Right renal pelvis (tissue), 4 donors: Measurements from ENCODE around the gene MTMR3. TPM values are rescaled to one million over a fixed set of nuclear protein-coding genes. Genes with fewer than 3 reads are reported as not detected.
"Not testable (repeated sequence)": the region's sequence is repeated elsewhere in the genome, so short reads cannot be mapped to it uniquely, and the experiment has no call there.

Source experiments
- DNase-seq, 4 donors: peaks; one replicate each; pipeline ENCODE4 v3.0.0-alpha.2; 2013; ENCODE audit warnings: low read depth in 4 of 4, low spot score in 3 of 4, missing footprints in 1 of 4
- polyA plus RNA-seq, 4 donors: library from polyadenylated mRNA; unstranded; fragments of 120-200 nt; gene quantifications; one replicate each; pipeline ENCODE4 v1.2.1, GENCODE V29; 2013; ENCODE audit not compliant: insufficient read length in 4 of 4

The MTMR3 gene
- 10 to 100 TPM; 30.9 to 41.6 (median 36.2) TPM for polyA plus RNA-seq

GRCh38 chr22:29883045-29883774 is at the start of gene MTMR3:
Gene MTMR3, plus strand, starts transcription at chr22:29883174. Its CDS starts 87,886 bp downstream, at chr22:29971060.
- peak; percentile 77 to 81 (median 80) for DNase-seq

DNA sequence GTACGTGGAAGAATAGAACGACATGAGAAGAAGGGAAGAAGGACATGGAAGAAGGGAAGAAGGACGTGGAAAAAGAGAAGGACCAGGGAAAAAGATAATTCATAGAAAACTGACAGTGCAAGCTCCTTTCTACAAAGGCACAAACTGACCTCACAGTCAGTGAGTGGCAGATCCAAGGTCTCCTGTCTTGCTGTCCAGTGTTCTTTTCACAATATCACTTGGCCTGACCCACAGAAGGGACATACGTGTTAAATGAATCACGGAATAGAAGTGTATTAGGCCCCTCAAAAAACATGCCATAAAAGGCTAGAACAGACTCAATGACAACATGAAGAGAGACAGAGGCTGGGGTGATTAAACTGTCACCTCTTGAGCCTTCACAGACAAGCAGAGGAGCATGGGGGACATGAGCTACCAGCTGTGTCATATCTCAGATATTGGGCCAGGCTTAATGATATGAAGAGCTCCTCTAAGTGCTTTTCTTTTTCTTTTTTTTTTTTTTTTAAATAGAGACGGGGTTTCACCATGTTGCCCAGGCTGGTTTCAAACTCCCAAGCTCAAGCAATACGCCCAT is 49.5 kb upstream of the MTMR3 start:
- DNase-seq: no peak

DNA sequence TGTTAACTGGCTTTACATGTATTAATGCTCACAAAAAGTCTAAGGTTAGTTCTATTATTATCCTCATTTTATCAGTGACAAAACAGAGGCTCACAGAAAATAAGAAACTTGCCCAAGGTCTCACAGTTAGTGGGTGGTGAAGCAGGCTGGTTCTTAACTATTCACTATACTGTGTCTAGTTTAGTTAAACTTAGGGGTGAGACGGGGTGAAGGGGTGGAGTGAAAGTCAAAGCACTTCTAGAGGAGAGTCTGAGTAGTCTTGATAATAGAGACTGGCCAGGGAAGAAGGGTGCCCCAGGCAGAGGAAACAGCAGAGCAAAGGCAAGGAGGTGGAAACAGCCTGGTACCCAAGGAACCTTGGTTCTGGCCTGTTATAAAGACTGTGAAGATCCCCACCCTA is 48.9 kb upstream of the MTMR3 start:
- no peak for DNase-seq

- DNase-seq: not testable (repeated sequence)
These were observed 46.1 kb upstream of the MTMR3 start for GRCh38 chr22:29836791-29837370.

GRCh38 chr22:29837741-29838598 is 45.0 kb upstream of the MTMR3 start, which contains the start of gene ASCC2:
Gene ASCC2, minus strand, starts transcription at chr22:29838274. Its CDS starts 5,949 bp downstream, at chr22:29832325.
- DNase-seq: peak; percentile 92 to 95 (median 95)

GRCh38 chr22:29838599-29838956 is 44.4 kb upstream of the MTMR3 start:
- DNase-seq: no peak

DNA sequence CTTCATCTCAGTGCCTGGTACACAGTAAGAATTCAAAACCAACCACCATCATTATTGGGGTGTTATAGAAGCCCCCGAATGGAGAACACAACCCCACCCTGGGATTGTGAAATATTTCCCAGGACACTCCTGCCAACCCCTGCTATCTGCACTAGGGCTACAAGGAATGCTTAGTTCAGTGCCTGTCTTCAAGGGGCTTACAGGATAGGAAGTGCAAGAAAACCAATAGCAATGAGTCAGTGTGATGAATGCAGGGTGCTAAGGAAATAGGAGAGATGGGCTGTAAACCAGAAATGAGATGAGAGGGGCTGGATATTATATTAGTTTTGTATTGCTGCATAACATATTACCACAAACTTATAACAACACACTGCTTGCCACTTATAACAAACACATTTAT is 43.9 kb upstream of the MTMR3 start:
- no peak for DNase-seq

DNA sequence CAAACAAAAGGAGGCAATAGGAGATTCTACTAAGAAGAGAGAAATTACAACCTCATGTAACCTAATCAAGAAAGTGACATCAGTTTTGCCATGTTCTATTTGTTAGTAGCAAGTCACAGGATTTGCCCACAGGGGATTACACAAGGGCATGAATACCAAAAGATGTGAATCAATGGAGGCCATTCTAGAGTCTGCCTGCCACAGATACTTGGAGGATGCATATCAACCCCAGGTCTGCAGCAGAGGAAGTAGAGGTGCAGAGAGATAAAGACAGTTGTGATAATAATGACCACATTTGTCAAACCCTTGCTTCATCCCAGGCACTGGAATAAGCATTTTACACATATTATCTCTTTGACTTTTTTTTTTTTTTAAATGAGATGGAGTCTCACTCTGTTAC is 42.5 kb upstream of the MTMR3 start:
- DNase-seq: no peak

DNA sequence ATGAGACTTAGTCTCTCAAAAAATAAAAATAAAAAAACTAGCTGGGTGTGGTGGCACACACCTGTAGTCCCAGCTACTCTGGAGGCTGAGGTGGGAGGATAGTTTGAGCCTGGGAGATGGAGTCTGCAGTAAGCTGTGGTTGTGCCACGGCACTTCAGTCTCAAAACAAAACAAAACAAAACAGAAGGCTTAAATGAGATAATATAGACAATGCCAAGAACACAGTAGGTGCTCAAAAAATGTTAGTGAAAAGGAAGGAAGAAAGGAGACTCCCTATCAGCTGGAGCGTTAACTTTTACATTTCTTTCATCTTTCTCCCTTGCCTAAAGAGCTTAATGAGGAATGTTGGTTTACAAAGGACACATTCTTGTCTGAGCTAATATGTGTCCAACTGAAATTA is 40.8 kb upstream of the MTMR3 start:
- no peak for DNase-seq

DNA sequence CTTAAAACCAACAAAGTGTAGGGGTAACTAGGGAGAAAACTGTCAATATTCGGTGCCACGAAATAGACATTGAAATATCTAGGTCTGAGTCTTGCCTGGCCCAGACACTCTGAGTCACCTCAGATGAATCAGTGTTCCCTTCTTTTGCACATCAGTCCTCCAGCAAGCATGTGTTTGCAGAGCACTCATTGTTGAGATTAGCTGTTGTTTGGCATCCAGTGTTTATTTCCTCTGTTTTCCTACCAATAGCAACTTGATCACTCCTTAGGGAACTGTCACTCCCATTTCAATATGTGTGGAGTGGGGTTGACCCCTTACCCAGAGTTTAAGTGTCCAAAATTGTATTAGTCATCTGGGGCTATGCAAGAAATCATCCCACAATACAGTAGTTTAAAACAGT is 40.2 kb upstream of the MTMR3 start:
- no peak for DNase-seq

DNA sequence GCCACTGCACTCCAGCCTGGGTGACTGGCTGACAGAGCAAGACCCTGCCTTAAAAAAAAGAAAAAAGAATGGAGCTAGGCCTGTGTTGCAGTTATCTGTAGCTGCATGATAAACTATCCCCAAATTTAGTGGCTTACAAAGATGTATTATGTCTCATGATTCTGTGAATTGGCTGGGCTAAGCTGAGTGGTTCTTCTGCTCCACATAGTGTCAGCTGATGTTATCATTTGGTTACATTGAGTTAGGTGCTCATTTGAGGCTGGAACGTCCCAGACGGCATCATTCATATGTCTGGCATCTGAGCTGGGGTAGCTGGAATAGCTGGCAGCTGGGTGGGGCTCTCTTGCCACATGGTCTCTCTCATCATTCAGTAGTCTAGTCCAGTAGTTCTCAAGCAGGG is 36.7 kb upstream of the MTMR3 start:
- no peak for DNase-seq

- DNase-seq: no peak
These were observed 34.9 kb upstream of the MTMR3 start for GRCh38 chr22:29848111-29848510.

DNA sequence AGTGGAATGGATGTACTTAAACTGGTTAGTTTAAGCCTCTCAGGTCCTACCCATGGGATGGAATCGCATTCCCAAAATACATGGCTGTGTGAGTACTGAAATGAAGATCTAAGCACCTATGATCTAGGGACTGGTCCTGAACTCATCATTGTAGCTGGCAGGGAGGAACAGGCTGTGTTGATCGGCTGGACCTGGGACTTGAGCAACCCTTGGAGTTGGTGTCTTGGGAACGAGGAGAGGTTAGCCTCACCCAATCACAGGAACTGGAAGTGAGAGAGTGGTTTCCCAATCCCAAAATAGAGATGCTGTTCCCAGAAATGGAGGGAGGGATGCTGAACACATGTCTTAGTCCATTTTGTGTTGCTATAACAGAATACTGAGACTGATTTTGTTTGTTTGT is 28.5 kb upstream of the MTMR3 start:
- DNase-seq: no peak

DNA sequence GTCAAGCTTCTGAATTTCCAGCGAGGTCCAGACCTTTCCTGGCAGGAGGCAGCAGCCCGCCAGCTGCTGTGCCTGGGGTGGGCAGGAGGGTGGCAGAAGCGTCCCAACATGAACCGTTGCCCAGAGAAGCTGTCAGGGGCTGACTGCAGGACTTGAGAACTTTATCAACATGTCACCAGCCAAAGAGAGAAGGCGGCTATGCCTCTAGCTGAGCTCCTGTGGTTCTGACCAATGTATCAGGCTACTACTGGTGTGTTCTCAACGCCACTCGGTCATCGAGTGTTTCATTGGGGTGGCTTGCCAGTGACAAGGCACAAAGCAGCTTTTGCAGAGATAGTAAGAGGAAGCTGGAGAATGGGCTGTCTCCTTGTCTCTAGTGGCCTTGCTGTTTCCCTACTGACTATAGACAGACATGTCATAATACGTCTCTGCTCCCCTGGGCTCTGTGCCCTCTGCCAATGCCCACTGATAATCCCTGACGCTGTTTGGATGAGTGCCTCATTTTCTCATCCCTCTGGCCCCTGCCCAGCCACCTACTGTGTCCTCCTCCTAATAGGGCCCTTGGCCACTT is 27.3 kb upstream of the MTMR3 start:
- DNase-seq: no peak

- DNase-seq: no peak
These were observed 26.5 kb upstream of the MTMR3 start for GRCh38 chr22:29856496-29856895.

- not testable (repeated sequence) for DNase-seq
These were observed 23.9 kb upstream of the MTMR3 start for GRCh38 chr22:29859030-29859429.

DNA sequence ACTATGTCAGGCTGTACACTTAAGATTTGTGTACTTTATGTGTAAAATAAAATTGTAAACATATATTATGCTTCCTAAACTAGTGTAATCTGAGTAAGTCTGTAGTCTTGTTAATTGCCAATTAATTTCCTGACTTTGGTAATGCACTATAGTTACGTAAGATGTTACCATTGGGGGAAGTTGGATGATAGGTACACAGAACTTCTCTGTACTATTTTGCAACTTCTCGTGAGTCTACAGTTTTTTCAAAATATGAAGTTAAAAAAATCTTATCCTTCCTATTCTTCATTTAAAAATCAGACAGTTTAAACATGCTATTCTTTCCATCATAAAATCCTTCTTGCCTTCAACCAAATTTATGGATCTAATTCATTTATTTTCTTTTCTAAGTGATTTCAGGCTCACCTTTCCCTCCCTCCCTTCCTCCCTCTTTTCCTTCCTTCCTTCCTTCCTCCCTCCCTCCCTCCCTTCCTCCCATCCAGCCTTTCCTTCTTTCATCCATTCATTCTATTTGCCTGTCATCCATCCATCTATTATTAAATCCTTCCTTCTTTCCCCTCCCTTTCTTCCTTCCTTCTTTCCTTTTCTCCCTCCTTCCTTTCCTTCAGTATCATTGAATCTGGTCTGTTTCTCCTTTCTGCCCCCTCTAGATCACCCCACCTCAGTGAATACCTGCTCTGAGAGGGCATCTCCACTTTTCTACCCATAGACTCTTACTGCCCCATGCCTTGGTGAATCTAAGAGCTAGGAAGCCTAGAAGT is 22.8 kb upstream of the MTMR3 start:
- no peak for DNase-seq

DNA sequence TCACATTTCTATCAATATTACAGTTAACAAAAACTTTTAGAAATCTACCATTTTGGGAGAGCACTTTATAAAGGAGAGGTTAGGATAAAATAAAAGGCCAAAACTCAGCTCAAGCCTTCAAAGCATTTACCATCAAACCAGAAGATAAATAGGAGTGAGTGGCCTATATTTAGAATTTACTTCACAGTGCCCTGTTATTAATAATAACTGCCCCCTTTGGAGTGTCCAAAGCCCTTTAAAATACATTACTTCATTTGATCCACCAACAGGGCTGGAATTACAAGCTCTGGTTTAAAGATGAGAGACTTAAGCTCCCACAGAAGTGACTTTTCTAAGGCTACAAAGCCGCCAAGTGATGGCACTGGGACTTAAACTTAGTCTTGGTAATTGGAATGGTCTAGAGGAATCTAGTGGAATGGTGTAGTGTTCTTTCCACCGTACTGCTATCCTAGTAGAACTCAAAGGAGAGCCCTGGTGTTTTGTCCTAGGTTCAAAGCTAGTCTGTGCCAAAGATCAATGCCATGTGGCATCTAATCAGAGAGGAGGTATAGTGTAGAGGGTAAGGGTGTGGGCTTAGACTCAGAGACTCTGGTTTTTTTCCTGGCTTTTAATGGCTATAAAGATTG is 21.2 kb upstream of the MTMR3 start:
- no peak for DNase-seq

GRCh38 chr22:29865572-29865971 is 17.4 kb upstream of the MTMR3 start:
- not testable (repeated sequence) for DNase-seq

GRCh38 chr22:29867260-29867659 is 15.7 kb upstream of the MTMR3 start:
- DNase-seq: no peak
